ENCODE results near the gene CCDC12.

The CCDC12 gene

DNA sequence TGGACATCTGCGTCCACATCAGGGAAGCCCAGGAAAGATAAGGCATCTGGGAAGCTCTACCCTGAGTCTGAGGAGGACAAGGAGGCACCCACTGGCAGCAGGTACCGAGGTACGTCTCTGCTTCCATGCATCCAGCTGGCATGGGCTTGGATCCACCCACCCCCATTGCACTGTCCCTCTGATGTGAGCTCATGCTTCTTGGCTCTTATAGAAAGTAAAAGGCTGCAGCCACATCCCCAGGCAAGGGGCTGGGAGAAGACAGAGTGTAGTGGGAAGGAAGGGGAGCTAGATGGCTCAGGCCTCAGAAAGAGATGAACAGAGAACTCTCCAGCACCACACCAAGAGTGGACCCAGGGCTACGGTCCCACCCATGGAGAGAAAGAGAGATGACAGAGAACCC, 80.8 kb downstream of the CCDC12 start:
- Histone ChIP-seq H2AFZ (ENCODE audit: low read depth, low read length, severe bottlenecking) (no peak overlapping the region), H4K20me1 (ENCODE audit: low read depth, low read length) (no peaks in the 10 kb centered on the region), H3K9me3 (ENCODE audit: insufficient read depth, low read length) (no peaks in the 10 kb centered on the region), H3K79me2 (ENCODE audit: insufficient read depth, low read length) (no peaks in the 10 kb centered on the region), H3K27me3 (ENCODE audit: low read length) (no peaks in the 10 kb centered on the region), H3F3A (ENCODE audit: insufficient read depth) (no peaks in the 10 kb centered on the region), H3K9ac (ENCODE audit: low read length) (no peak overlapping the region), H3K4me3 (ENCODE audit: insufficient read depth, low read length, poor library complexity, severe bottlenecking) (no peak overlapping the region), H3K4me2 (ENCODE audit: low read depth, low read length, poor library complexity, severe bottlenecking) (no peak overlapping the region), H3K9me2 (replicated peaks; ENCODE audit: insufficient read depth, low read length) (no peaks in the 10 kb centered on the region), H3K27ac (ENCODE audit: low read depth, low read length) (no peak overlapping the region), H3K36me3 (ENCODE audit: low read length) (no peaks in the 10 kb centered on the region)
- no peak for TF ChIP-seq EZH2phosphoT487 (conservative IDR thresholded peaks at IDR 0.05; ENCODE audit: low read length)
- TF ChIP-seq, protein P1, sequence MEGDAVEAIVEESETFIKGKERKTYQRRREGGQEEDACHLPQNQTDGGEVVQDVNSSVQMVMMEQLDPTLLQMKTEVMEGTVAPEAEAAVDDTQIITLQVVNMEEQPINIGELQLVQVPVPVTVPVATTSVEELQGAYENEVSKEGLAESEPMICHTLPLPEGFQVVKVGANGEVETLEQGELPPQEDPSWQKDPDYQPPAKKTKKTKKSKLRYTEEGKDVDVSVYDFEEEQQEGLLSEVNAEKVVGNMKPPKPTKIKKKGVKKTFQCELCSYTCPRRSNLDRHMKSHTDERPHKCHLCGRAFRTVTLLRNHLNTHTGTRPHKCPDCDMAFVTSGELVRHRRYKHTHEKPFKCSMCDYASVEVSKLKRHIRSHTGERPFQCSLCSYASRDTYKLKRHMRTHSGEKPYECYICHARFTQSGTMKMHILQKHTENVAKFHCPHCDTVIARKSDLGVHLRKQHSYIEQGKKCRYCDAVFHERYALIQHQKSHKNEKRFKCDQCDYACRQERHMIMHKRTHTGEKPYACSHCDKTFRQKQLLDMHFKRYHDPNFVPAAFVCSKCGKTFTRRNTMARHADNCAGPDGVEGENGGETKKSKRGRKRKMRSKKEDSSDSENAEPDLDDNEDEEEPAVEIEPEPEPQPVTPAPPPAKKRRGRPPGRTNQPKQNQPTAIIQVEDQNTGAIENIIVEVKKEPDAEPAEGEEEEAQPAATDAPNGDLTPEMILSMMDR (IDR thresholded peaks at IDR 0.05; ENCODE audit: insufficient read depth, low read length, poor library complexity, severe bottlenecking), result no peak

DNA sequence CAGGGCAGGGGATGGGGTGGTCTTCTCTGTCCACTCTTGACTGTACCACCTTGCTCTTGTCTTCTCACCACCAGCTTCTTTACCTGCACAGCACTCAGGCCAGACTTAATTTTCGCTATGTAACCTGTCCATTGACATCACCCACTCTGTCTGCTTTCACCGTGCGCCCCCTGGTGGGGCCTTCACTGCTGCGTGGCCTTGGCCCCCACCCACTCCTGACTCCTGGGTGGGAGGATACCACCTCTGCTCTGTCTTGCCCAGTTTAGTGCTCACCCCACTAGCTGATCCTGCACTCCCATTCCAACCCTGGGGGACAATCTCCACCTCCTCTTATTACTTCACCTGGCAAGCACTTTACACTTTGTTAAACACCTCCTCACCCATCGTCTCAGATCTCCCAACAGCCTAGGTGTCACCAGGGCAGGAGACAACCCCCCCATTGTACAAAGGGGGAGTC, 81.3 kb downstream of the CCDC12 start:
- Histone ChIP-seq H3K36me3 (ENCODE audit: low read length) (no peaks in the 10 kb centered on the region), H3K27me3 (ENCODE audit: low read length) (no peaks in the 10 kb centered on the region), H3F3A (ENCODE audit: insufficient read depth) (no peaks in the 10 kb centered on the region), H3K9me3 (ENCODE audit: insufficient read depth, low read length) (no peaks in the 10 kb centered on the region), H3K4me2 (ENCODE audit: low read depth, low read length, poor library complexity, severe bottlenecking) (no peak overlapping the region), H3K4me3 (ENCODE audit: insufficient read depth, low read length, poor library complexity, severe bottlenecking) (no peak overlapping the region), H3K79me2 (ENCODE audit: insufficient read depth, low read length) (no peaks in the 10 kb centered on the region), H2AFZ (ENCODE audit: low read depth, low read length, severe bottlenecking) (no peak overlapping the region), H4K20me1 (ENCODE audit: low read depth, low read length) (no peaks in the 10 kb centered on the region), H3K9me2 (replicated peaks; ENCODE audit: insufficient read depth, low read length) (no peaks in the 10 kb centered on the region), H3K9ac (ENCODE audit: low read length) (no peak overlapping the region), H3K27ac (ENCODE audit: low read depth, low read length) (no peak overlapping the region)
- TF ChIP-seq, protein P1 (IDR thresholded peaks at IDR 0.05; ENCODE audit: insufficient read depth, low read length, poor library complexity, severe bottlenecking), result peak; percentile 85
- TF ChIP-seq EZH2phosphoT487 (conservative IDR thresholded peaks at IDR 0.05; ENCODE audit: low read length), result no peak

DNA sequence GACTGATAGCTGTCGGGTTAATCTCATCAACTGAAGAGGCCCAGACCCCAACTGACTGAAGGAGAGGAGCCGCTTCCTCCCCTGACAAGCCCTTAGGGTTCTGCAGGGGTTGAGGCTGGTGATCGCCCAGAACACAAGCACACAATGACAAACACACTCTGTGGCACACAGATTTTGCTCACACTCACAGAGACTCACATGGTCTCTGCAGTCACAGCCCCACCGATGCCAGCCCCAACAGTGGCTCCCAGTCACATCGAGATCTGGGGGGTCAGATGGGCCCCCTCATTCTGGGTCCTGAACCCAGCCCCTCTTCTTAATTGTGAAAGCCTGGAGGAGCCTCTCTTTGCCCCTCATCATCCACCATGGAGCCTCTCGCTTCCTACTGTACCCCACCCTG, 82.3 kb downstream of the CCDC12 start:
- H3K27me3 ChIP-seq (ENCODE audit: low read length), result no peaks in the 10 kb centered on the region

DNA sequence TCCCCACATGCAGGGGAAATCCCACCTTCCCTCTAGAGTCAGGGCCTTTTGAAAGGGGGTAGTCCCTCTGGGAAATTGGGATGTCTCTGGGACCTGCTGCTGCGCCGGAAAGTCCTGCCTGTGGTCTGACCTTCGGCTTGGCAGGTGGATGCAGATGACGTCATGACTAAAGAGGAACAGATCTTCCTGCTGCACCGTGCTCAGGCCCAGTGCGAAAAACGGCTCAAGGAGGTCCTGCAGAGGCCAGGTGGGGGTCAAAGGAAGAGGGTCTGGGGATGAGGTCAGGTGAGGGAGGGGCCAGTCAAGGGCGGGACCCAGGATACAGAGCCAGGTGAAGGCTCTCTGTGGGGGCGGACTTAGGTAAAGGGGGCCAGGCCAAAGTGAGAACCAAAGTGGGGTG, 82.8 kb downstream of the CCDC12 start:
- H3K27ac ChIP-seq (ENCODE audit: low read depth, low read length), result no peak overlapping the region
- H3K9me3 ChIP-seq (ENCODE audit: insufficient read depth, low read length), result no peaks in the 10 kb centered on the region
- H3K27me3 ChIP-seq (ENCODE audit: low read length), result no peaks in the 10 kb centered on the region
- H3K9ac ChIP-seq (ENCODE audit: low read length), result no peak overlapping the region
- H3K9me2 ChIP-seq (replicated peaks; ENCODE audit: insufficient read depth, low read length), result no peaks in the 10 kb centered on the region
- no peaks in the 10 kb centered on the region for H3F3A ChIP-seq (ENCODE audit: insufficient read depth)
- H4K20me1 ChIP-seq (ENCODE audit: low read depth, low read length), result no peaks in the 10 kb centered on the region
- H3K4me2 ChIP-seq (ENCODE audit: low read depth, low read length, poor library complexity, severe bottlenecking), result no peak overlapping the region
- no peaks in the 10 kb centered on the region for H3K36me3 ChIP-seq (ENCODE audit: low read length)
- no peaks in the 10 kb centered on the region for H3K79me2 ChIP-seq (ENCODE audit: insufficient read depth, low read length)
- H2AFZ ChIP-seq (ENCODE audit: low read depth, low read length, severe bottlenecking), result no peak overlapping the region
- TF ChIP-seq, protein P1 (IDR thresholded peaks at IDR 0.05; ENCODE audit: insufficient read depth, low read length, poor library complexity, severe bottlenecking), result no peak
- TF ChIP-seq EZH2phosphoT487 (conservative IDR thresholded peaks at IDR 0.05; ENCODE audit: low read length), result no peak
- H3K4me3 ChIP-seq (ENCODE audit: insufficient read depth, low read length, poor library complexity, severe bottlenecking), result no peak overlapping the region

More for the DNA sequence above, 82.3 kb downstream of the CCDC12 start:
- Histone ChIP-seq H3K4me3 (ENCODE audit: insufficient read depth, low read length, poor library complexity, severe bottlenecking) (no peak overlapping the region), H3K79me2 (ENCODE audit: insufficient read depth, low read length) (no peaks in the 10 kb centered on the region), H3K36me3 (ENCODE audit: low read length) (no peaks in the 10 kb centered on the region), H4K20me1 (ENCODE audit: low read depth, low read length) (no peaks in the 10 kb centered on the region), H2AFZ (ENCODE audit: low read depth, low read length, severe bottlenecking) (no peak overlapping the region), H3K9me2 (replicated peaks; ENCODE audit: insufficient read depth, low read length) (no peaks in the 10 kb centered on the region), H3K4me2 (ENCODE audit: low read depth, low read length, poor library complexity, severe bottlenecking) (no peak overlapping the region), H3K9ac (ENCODE audit: low read length) (no peak overlapping the region), H3F3A (ENCODE audit: insufficient read depth) (no peaks in the 10 kb centered on the region), H3K9me3 (ENCODE audit: insufficient read depth, low read length) (no peaks in the 10 kb centered on the region), H3K27ac (ENCODE audit: low read depth, low read length) (no peak overlapping the region)
- no peak for TF ChIP-seq EZH2phosphoT487 (conservative IDR thresholded peaks at IDR 0.05; ENCODE audit: low read length)

All from SU-DHL-6 (cell line).